Dermis blood vessel endothelial cell (primary cell): Measurements from ENCODE around the gene PRKG1. TPM values are rescaled to one million over a fixed set of nuclear protein-coding genes. Genes with fewer than 3 reads are reported as not detected.
"Not testable (repeated sequence)": the region's sequence is repeated elsewhere in the genome, so short reads cannot be mapped to it uniquely, and the experiment has no call there.

Source experiments
- DNase-seq: peaks from one replicate; pipeline ENCODE4 v3.0.0; 2010
- total RNA-seq: library from RNA; depleted of rRNA; stranded (reverse); fragments of >200 nt; gene quantifications from 2 replicates; pipeline ENCODE4 v1.2.3, GENCODE V29; 2014

Gene PRKG1
- total RNA-seq, 1 donor from 2014 or later, result 4.1 TPM

- no peak for DNase-seq
These were observed 1098.3 kb downstream of the PRKG1 start for GRCh38 chr10:52172581-52172980.

DNA sequence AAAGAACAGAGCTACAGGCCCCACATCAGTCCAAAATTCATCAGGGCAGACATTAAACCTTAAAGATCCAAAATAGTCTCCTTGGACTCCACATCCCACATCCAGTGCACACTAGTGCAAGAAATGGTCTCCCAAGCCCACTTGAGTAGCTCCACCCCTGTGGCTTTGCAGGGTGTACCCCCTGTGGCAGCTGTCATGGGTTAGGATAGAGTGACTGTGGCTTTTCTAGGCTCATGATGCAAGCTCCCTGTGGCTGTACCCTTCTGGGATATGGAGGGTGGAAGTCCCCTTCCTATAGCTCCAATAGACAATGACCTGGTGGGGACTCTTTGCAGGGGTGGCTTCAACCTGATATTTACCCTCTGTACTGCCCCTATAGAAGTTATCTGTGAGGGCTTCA is 1111.0 kb downstream of the PRKG1 start:
- no peak for DNase-seq

DNA sequence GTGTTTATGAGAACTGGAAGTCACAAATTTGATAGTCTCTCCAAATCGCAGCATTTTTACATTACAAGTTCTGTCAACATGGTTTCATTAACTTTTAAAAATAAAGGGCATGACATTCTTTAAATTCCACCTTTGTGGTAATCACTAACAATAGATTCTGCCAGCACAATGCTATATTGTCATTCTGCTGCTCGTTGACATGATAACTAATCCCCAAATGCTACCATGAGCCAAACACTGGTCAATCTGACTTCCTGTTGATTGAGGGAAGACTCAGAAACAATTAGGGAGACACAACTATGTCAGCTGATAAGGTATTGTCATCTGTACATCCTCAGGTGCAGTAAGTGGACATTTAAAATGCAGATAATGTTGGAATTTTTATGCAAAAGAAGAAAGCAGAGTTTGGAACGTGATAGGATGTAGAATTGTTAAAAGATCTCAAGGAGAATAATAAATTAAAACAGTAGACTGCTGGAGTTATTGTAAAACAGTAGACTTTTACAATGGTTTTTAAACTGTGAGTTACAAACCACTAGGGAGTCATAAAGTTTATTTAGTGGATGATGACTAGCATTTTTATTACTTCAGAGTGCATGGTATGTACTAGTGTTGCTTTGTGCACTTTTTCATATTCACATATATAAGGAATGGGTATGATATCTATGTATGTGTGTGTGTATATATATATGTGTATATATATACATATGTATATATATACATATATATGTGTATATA is 1113.4 kb downstream of the PRKG1 start:
- no peak for DNase-seq

DNA sequence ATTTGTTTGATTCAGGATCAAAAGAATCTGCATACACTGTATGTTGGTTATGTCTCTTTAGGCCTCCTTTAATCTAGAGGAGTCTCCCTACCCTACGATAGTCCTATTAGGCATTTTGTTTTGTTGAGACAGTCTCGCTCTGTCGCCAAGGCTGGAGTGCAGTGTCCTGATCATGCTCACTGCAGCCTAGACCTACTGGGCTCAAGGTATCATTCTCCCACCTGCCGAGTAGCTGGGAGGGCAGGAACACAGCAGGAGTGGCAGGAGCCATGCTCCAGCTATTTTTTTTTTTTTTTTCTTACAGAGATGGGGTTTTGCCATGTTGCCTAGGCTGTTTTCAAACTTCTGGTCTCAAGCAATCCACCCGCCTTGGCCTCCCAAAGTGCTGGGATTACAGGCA is 1116.8 kb downstream of the PRKG1 start:
- DNase-seq, result no peak

DNA sequence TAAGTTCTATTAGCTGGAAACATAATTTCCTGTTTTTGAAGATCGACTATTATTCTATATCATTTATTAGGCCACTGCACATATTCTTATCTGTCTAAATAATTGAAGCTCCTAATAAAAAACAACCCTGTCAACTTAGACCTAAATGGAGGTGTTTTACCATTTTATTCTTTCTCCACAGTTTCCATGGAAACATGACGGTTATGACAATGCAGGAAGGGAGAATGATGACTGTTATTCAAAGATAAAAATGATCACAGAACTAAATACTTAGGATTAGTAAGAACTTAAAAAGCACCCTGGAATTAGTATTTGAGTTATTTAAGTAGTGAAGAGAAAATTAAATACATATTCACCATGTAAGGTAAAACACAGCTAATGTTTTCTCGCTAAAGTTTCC is 1119.9 kb downstream of the PRKG1 start:
- no peak for DNase-seq

DNA sequence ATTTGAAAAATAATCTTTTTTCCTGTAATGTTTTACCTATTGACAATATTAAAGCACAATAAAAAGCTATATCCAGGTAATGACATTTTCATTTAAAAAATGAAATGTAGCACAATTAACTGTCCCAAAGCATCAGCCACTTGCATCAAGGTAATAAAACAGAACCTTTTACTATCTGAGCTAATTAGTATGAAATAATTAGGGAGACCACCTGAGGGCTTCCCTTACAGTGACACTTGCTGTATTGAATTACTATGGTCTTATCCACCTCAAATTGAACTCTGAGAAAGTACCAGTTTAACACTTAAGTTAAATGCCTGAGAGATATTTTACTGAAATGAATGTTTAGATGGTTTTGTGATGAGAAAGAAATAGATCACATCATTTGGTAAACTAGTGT is 1120.4 kb downstream of the PRKG1 start:
- no peak for DNase-seq

DNA sequence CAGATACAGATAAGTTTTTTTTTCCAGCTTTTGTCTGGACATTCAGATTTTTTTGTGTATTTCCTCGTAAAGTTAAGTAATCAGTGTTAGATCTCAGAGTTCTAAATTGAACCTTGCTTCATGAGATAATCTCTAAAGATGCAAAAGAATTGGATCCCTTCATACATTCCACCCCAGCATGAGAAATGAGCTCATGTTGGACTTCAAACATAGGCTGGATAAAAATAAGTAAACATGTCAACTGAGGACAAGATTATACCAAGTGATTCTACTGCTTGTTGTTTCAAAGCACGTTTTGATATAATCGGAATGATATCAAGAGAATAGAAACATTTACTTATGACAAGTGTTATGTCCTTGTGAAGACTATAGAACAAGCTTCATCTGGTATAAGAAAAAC is 1122.8 kb downstream of the PRKG1 start:
- DNase-seq, result no peak

GRCh38 chr10:52198540-52198939 is 1124.3 kb downstream of the PRKG1 start:
- no peak for DNase-seq

GRCh38 chr10:52204906-52205305 is 1130.6 kb downstream of the PRKG1 start:
- DNase-seq, result not testable (repeated sequence)

DNA sequence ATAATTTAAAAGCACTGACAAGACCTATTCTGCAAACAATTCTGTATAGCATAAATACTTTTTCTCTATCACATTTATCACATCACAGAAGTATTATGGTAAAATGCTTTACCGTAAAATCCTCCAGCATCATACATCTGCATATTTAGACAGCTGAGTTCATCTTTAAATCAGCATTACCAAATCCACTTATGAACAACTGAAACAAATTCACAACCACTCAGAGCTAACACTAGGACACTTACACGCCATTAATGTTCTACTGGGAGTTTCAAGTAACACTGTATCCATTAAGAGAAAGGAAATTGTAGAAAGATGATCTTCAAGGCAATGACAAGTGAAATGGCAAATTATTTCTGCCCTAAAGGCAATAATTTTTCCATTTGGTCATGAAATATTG is 1134.1 kb downstream of the PRKG1 start:
- DNase-seq, result no peak

GRCh38 chr10:52210161-52210560 is 1135.9 kb downstream of the PRKG1 start:
- no peak for DNase-seq

- DNase-seq, result no peak
These were observed 1137.8 kb downstream of the PRKG1 start for GRCh38 chr10:52212062-52212461.

DNA sequence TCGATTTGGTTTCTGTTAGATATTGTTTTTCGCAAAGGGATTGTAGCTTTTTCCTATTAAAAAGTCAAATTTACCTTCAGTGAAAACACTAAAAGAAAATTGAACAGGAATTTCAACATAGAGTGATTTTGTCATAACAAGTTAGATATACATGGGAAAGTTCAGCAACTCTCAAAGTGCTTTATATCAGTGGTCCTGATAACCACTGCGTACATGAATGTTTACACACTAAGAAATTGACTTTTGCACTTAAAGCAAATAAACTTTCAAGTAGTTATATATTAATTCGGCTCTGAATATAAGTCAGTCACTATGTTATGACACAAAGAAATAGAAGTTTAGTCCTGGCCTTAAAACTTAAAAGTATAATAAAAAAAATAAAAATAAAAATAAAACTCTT is 1138.5 kb downstream of the PRKG1 start:
- DNase-seq, result no peak

- peak; percentile 24 for DNase-seq
These were observed 1139.0 kb downstream of the PRKG1 start for GRCh38 chr10:52213321-52213752.

DNA sequence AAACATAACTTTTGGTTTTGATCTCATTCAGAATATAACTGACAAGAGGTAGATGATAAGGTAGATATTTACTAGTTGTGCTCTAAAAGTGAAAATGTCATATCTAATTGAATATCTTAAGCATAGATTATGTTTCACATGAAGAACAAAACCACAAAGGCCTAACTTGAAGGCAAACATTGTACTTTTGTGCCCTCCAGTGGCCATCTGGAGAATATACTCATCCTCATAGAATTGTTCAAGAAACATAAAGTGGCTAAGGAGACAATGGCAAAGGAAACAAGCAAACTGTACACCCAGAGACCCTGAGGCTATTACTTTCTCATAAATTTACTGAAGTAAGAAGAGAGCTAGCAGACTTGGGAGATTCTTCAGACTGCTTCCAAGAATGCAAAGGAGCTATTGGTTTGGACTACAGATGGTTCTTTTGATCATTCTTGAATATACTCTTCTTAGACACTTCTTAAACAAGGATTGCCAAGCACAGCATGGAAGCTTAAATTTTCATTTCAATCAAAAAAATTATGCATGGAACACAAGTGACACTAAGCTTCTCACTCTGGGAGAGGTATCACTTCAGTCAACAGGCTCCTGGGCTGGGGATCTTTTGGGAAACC is 1141.6 kb downstream of the PRKG1 start:
- peak; percentile 86 for DNase-seq

DNA sequence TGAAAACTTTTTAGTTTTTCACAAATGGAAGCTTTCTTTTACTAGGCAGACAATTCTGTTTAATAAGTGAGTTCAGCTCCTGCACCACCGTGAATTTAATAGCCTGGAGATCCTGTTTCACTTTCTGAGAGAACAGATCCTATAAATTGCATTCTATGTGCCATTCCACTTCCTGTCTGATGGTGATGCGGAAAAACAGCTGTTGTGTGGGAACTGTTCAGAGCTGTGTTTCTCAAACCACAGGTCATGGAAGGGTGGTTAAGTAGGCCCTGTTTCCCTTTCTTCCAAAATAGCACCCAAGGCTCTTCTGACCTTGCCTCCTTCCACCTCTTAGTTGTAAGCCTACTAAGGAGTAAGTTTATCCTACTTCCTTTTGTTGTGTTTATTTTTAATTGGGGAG is 1142.6 kb downstream of the PRKG1 start:
- DNase-seq, result peak; percentile 86

GRCh38 chr10:52217531-52217930 is 1143.2 kb downstream of the PRKG1 start:
- no peak for DNase-seq

DNA sequence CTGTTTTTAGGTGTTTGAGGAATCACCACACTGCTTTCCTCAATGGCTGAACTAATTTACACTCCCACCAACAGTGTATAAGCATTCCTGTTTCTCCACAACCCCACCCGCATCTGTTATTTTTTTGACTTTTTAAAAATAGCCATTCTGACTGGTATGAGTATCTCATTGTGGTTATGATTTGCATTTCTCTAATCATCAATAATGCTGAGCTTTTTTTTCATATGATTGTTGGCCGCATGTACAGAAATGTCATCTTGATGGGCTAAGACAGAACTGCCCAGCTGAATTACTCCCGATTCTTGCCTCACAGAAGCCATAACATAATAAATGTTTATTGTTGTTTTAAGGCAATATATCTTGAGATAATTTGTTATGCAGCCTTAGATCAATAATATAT is 1146.7 kb downstream of the PRKG1 start:
- no peak for DNase-seq

DNA sequence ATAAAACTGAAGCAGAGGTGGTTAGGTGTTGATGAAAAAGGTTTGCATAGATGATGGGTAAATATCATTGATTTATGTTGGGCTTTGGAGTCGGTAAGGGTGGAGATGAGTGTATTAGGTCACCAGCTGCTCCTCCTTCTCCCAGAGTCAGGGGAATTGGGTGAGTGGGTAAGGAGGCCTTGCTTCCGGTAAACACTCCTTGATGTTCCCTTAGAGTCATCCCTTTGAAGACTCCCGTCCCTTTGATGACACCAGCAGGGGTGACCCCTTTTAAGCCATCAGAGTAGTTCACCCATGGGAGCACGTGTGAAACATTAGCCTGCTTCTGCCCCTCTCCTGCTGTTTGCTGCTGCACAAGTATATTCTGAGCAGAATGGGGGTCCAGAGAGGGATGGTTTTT is 1147.6 kb downstream of the PRKG1 start:
- DNase-seq, result no peak

- DNase-seq, result peak; percentile 56
These were observed 1152.0 kb downstream of the PRKG1 start for GRCh38 chr10:52226197-52226847.

- no peak for DNase-seq
These were observed 1154.3 kb downstream of the PRKG1 start for GRCh38 chr10:52228556-52228955.

- peak; percentile 35 for DNase-seq
These were observed 1155.1 kb downstream of the PRKG1 start for GRCh38 chr10:52229291-52229931.

DNA sequence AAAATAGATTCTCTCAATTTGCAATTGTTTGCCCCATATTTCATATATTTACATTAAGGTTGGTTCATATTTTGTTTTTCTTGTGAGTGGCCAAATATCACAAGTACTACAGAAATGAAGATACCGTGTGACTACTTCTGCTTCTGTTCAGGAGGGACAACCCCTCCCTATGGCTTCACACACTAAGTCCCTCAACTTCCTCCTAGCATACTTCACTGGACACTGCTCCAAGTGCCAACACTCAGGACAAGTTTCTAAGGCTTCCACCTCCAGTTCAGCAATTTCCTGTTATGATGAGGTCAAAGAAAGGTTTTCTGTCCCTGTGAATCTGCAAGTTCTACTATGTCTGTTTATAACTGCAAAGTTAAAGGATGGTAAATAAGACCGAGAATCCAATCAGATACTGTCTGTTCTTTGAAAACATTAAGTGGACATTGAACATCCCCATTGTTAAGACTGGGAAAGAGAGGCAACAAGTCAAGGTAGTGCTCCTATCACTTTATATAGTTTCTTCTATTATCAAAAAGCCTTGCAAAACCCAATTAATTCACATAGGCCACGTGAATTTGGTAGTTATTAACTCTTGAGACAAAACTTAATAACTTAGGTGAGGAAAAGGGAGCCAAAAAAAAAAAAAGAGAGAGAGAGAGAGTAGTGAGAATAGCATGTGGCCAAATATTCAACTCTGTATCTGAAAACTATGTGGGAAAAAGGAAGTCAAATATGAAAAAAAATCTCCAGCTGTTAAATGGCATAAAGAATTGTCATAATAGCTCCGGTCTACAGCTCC is 1158.5 kb downstream of the PRKG1 start:
- DNase-seq, result peak; percentile 58
